HepG2 (cell line): ENCODE measurements around the gene GSK3B. TPM values are rescaled to one million over a fixed set of nuclear protein-coding genes. Genes with fewer than 3 reads are reported as not detected.

Experiments used
- ATAC-seq: fragments of 200-7000 bp; cut with Tn5 transposase; 3 replicates; pipeline ENCODE4 v1.9.1; 2020; ENCODE audit warnings: mild to moderate bottlenecking, moderate library complexity
- BruUV-seq: library from RNA; stranded (reverse); fragments of 400-500 nt; replicated peaks from 2 replicates; lab custom pipeline; 2021; lab: Mats Ljungman, UMichigan
- CTCF ChIA-PET: fragments of 300-600 bp; formaldehyde crosslinking; extraction: SDS; loops from one replicate; lab custom pipeline; 2021; ENCODE audit warnings: low total read pairs, inconsistent platforms, low intra/inter-chr PET ratio; lab: Yijun Ruan, JAX
- POLR2A ChIA-PET: fragments of 350-600 bp; sonication (Branson Sonifier 250); formaldehyde crosslinking; loops from one replicate; lab custom pipeline; 2020; ENCODE audit warnings: antibody characterized with exemption, inconsistent platforms; lab: Yijun Ruan, JAX
- DNase-seq: peaks from one replicate; pipeline ENCODE4 v3.0.0-alpha.2; 2015; ENCODE audit warnings: low spot score
- FAIRE-seq: peaks from 3 replicates; lab custom pipeline; 2011; peaks lifted over from hg19 to GRCh38; lab: Jason Lieb, UNC
- H2AFZ ChIP-seq: one replicate; pipeline ENCODE4 v1.6.1; 2011; ENCODE audit warnings: low read length, inconsistent platforms
- H3K27ac ChIP-seq: fragments of 300-600 bp; 3 replicates; pipeline ENCODE4 v1.8.0; 2011; ENCODE audit warnings: mixed run types, mild to moderate bottlenecking, mixed read lengths, low read length, inconsistent platforms; ENCODE audit not compliant: insufficient read depth; ENCODE audit errors: extremely low read length
- H3K27me3 ChIP-seq, 2 experiments: fragments of 200-600 bp in 1 of 2; 2 replicates in 1 of 2; 3 replicates in 1 of 2; pipeline versions ENCODE4 v1.6.0 to v1.8.0; 2011; ENCODE audit warnings: low read length in 2 of 2, mild to moderate bottlenecking in 2 of 2, moderate library complexity in 2 of 2, inconsistent platforms in 1 of 2; ENCODE audit not compliant: insufficient read depth in 2 of 2, control insufficient read depth in 1 of 2
- H3K36me3 ChIP-seq, 2 experiments: fragments of 200-600 bp in 1 of 2; replicated peaks in 1 of 2; 2 replicates in 1 of 2; 3 replicates in 1 of 2; pipeline versions ENCODE4 v1.5.1 to v1.8.0; 2011; ENCODE audit warnings: low read length in 2 of 2, inconsistent platforms in 1 of 2; ENCODE audit not compliant: insufficient read depth in 2 of 2, control insufficient read depth in 1 of 2
- H3K4me1 ChIP-seq: 2 replicates; pipeline ENCODE4 v1.5.1; 2012; ENCODE audit warnings: low read length, inconsistent platforms; ENCODE audit not compliant: insufficient read depth
- H3K4me2 ChIP-seq: 2 replicates; pipeline ENCODE4 v1.6.0; 2011; ENCODE audit warnings: low read depth, low read length, inconsistent platforms
- H3K4me3 ChIP-seq, 3 experiments: fragments of 200-600 bp in 1 of 3; sonication (generic), shearing (Covaris generic) in 1 of 3; replicated peaks in 1 of 3; 2 replicates each; pipeline ENCODE4 v1.5.1; 2011 to 2016; ENCODE audit warnings: low read length in 3 of 3, inconsistent platforms in 2 of 3, low read depth in 2 of 3, mild to moderate bottlenecking in 2 of 3, control low read depth in 1 of 3, mixed read lengths in 1 of 3; ENCODE audit not compliant: insufficient read depth in 1 of 3
- H3K79me2 ChIP-seq: one replicate; pipeline ENCODE4 v1.6.1; 2011; ENCODE audit warnings: low read length, inconsistent platforms; ENCODE audit not compliant: insufficient read depth
- H3K9ac ChIP-seq: 2 replicates; pipeline ENCODE4 v1.6.0; 2011; ENCODE audit warnings: mild to moderate bottlenecking, low read depth, low read length, inconsistent platforms; ENCODE audit not compliant: insufficient read depth
- H3K9me3 ChIP-seq: 2 replicates; pipeline ENCODE4 v1.5.1; 2012; ENCODE audit warnings: mild to moderate bottlenecking, low read length
- H4K20me1 ChIP-seq: 2 replicates; pipeline ENCODE4 v1.6.0; 2011; ENCODE audit warnings: inconsistent platforms, mild to moderate bottlenecking, low read length, moderate library complexity; ENCODE audit not compliant: insufficient read depth
- ARID2 ChIP-seq: sonication (generic); formaldehyde crosslinking; IDR thresholded peaks from 2 replicates; pipeline ENCODE4 v1.8.1; 2022; ENCODE audit warnings: mild to moderate bottlenecking, missing genetic modification reagents, borderline replicate concordance
- CHD2 ChIP-seq: IDR thresholded peaks from 2 replicates; pipeline ENCODE4 v1.6.1; 2011; ENCODE audit warnings: low read depth, low read length, improper control_type of control experiment
- CREB1 ChIP-seq, 2 experiments: fragments of 450-650 bp in 1 of 2; IDR thresholded peaks; 2 replicates each; pipeline ENCODE4 v1.6.1; 2016 to 2017; ENCODE audit warnings: control low read depth in 1 of 2, mild to moderate bottlenecking in 1 of 2, missing compliant biosample characterization in 1 of 2, missing genetic modification characterization in 1 of 2
- FOXC1 ChIP-seq: sonication (generic); formaldehyde crosslinking; IDR thresholded peaks from 2 replicates; pipeline ENCODE4 v1.8.0; 2022; ENCODE audit warnings: mild to moderate bottlenecking, missing genetic modification reagents, borderline replicate concordance
- MED1 ChIP-seq: sonication (generic); formaldehyde crosslinking; IDR thresholded peaks from 2 replicates; pipeline ENCODE4 v1.4.0; 2020; ENCODE audit warnings: missing genetic modification reagents
- NAIF1 ChIP-seq: sonication (generic); formaldehyde crosslinking; IDR thresholded peaks from 2 replicates; pipeline ENCODE4 v1.5.0; 2020; ENCODE audit warnings: mild to moderate bottlenecking, missing genetic modification reagents, borderline replicate concordance
- RNF219 ChIP-seq: sonication (generic); formaldehyde crosslinking; IDR thresholded peaks from 2 replicates; pipeline ENCODE4 v1.5.0; 2020; ENCODE audit warnings: mild to moderate bottlenecking, missing genetic modification reagents
- RORA ChIP-seq: sonication (generic); formaldehyde crosslinking; IDR thresholded peaks from 2 replicates; pipeline ENCODE4 v1.5.0; 2020; ENCODE audit warnings: mild to moderate bottlenecking, missing genetic modification reagents, moderate library complexity
- ZNF180 ChIP-seq: sonication (generic); formaldehyde crosslinking; IDR thresholded peaks from 2 replicates; pipeline ENCODE4 v1.4.0; 2020; ENCODE audit warnings: low read depth, missing genetic modification reagents, borderline replicate concordance
- ZNF552 ChIP-seq: sonication (generic); formaldehyde crosslinking; IDR thresholded peaks from 2 replicates; pipeline ENCODE4 v1.9.0; 2022; ENCODE audit warnings: missing genetic modification reagents, mild to moderate bottlenecking, borderline replicate concordance
- WGBS: methylation state at CpG from one replicate; pipeline ENCODE4 v1.1.6; 2017; ENCODE audit warnings: low lambda C conversion rate; 5-methylcytosine and 5-hydroxymethylcytosine counted together
- in situ Hi-C: cut with HindIII; loops from 2 replicates; pipeline ENCODE4 v1.10.0; 2017; ENCODE audit warnings: low pct_unique_long_range_greater_than_20kb; ENCODE audit not compliant: extremely low pct_ligation_motif_present
- intact Hi-C: fragments of 100-400 bp; cut with micrococcal nuclease; formaldehyde crosslinking; loops from one replicate; pipeline ENCODE4 v1.10.0; 2022; ENCODE audit not compliant: unreplicated experiment
- polyA plus RNA-seq, 8 experiments: library from polyadenylated mRNA; depleted of rRNA in 3 of 8; stranded (reverse) in 7 of 8; unstranded in 1 of 8; fragments of >200 nt; fragmentation: Illumina TruSeq in 4 of 8; extraction: Trizol in 4 of 8; gene quantifications; 2 replicates each; pipeline versions ENCODE4 v1.2.1 to v1.2.3, GENCODE V29; 2011 to 2016; ENCODE audit warnings: low read depth in 4 of 8, missing spikeins in 1 of 8, mixed read lengths in 1 of 8; ENCODE audit not compliant: insufficient read depth in 1 of 8
- total RNA-seq, 5 experiments: library from RNA; depleted of rRNA; stranded (reverse); fragments of >200 nt; fragmentation: Illumina TruSeq; extraction: Trizol; gene quantifications; 2 replicates each; pipeline ENCODE4 v1.2.3, GENCODE V29; 2016; ENCODE audit warnings: low read depth in 1 of 5

GSK3B gene
- total and polyA plus RNA-seq, 2 of the 13 experiments (the other 11 are each of a cell fraction or from before 2014, with no cell fraction given), result 22.3 to 30.1 TPM

GRCh38 chr3:120129718-120130513, 35.7 kb upstream of the GSK3B start:
- no peak for FAIRE-seq
- DNase-seq, result no peak
- TF ChIP-seq CHD2 (no peak), RNF219 (CRISPR knock-in tag) (no peak), CREB1 (IDR thresholded peaks at IDR 0.05) (no peak), CREB1 (CRISPR knock-in tag; IDR thresholded peaks at IDR 0.05) (no peak), ARID2 (CRISPR knock-in tag) (no peak), RORA (CRISPR knock-in tag) (no peak), ZNF552 (CRISPR knock-in tag) (no peak), ZNF180 (CRISPR knock-in tag) (no peak), NAIF1 (CRISPR knock-in tag) (no peak), MED1 (no peak), FOXC1 (CRISPR knock-in tag) (no peak)
- TF ChIP-seq, all 625 proteins: peak for 0
- H4K20me1 ChIP-seq, result no peaks in the 10 kb centered on the region
- no peaks in the 10 kb centered on the region for H3K79me2 ChIP-seq
- H3K9me3 ChIP-seq, result no peaks in the 10 kb centered on the region
- ChIA-PET POLR2A (interaction anchor here (1.2 kb wide), 1 partner anchor 35 kb away, joined by 6 read pairs; no protein-coding TSS in a partner anchor), CTCF (no interaction called here)
- no peak overlapping the region for H3K4me3 ChIP-seq
- no peaks in the 10 kb centered on the region for H3K27me3 ChIP-seq
- WGBS, result 50% methylated on average over 2 of the region's 2 CpGs
- H3K9ac ChIP-seq, result no peak overlapping the region
- no peak for ATAC-seq
- in situ Hi-C loops, result no loop called here
- no peak overlapping the region for H3K27ac ChIP-seq
- intact Hi-C loops, result loop anchor here (10.0 kb wide), 1 partner anchor 65 kb away; no protein-coding TSS in a partner anchor
- H2AFZ ChIP-seq, result no peak overlapping the region
- no TSS peak for BruUV-seq
- H3K4me1 ChIP-seq, result no peaks in the 10 kb centered on the region
- no peak overlapping the region for H3K4me2 ChIP-seq
- no peaks in the 10 kb centered on the region for H3K36me3 ChIP-seq
